HEK293T (cell line): ENCODE results near the gene TRABD2B.

Experiments
- CTCF ChIA-PET: fragments of 350-600 bp; formaldehyde crosslinking; extraction: SDS; loops from one replicate; lab custom pipeline; 2021; ENCODE audit warnings: antibody characterized with exemption, inconsistent platforms; lab: Yijun Ruan, JAX
- POLR2A ChIA-PET: fragments of 350-600 bp; formaldehyde crosslinking; extraction: SDS; loops from one replicate; lab custom pipeline; 2020; ENCODE audit warnings: antibody characterized with exemption, inconsistent platforms; lab: Yijun Ruan, JAX
- DNase-seq: peaks from one replicate; pipeline ENCODE4 v3.0.0; 2012; ENCODE audit warnings: mixed read lengths; ENCODE audit errors: extremely low spot score
- ARNT ChIP-seq: fragments of 450-650 bp; IDR thresholded peaks from 2 replicates; pipeline ENCODE4 v1.6.1; 2017; ENCODE audit warnings: mild to moderate bottlenecking
- BHLHE40 ChIP-seq: fragments of 450-650 bp; IDR thresholded peaks from 2 replicates; pipeline ENCODE4 v1.6.1; 2016; ENCODE audit warnings: mild to moderate bottlenecking, moderate library complexity, borderline replicate concordance
- CTBP1 ChIP-seq: fragments of 450-650 bp; IDR thresholded peaks from 2 replicates; pipeline ENCODE4 v1.6.1; 2016; ENCODE audit warnings: borderline replicate concordance
- ELF4 ChIP-seq: fragments of 450-650 bp; IDR thresholded peaks from 2 replicates; pipeline ENCODE4 v1.6.1; 2017; ENCODE audit warnings: antibody characterized with exemption
- FOXA1 ChIP-seq: fragments of 450-650 bp; IDR thresholded peaks from 2 replicates; pipeline ENCODE4 v1.6.1; 2016; ENCODE audit warnings: mild to moderate bottlenecking
- FOXK2 ChIP-seq: fragments of 450-650 bp; IDR thresholded peaks from 2 replicates; pipeline ENCODE4 v1.6.1; 2016; ENCODE audit warnings: mild to moderate bottlenecking
- FOXM1 ChIP-seq: fragments of 450-650 bp; IDR thresholded peaks from 2 replicates; pipeline ENCODE4 v1.6.1; 2017; ENCODE audit warnings: mild to moderate bottlenecking, borderline replicate concordance
- HDGF ChIP-seq: fragments of 450-650 bp; IDR thresholded peaks from 2 replicates; pipeline ENCODE4 v1.6.1; 2017; ENCODE audit warnings: antibody characterized with exemption, borderline replicate concordance
- L3MBTL2 ChIP-seq: fragments of 450-650 bp; conservative IDR thresholded peaks from 2 replicates; pipeline ENCODE4 v1.6.1; 2016; ENCODE audit warnings: mild to moderate bottlenecking
- LEF1 ChIP-seq: fragments of 450-650 bp; IDR thresholded peaks from 2 replicates; pipeline ENCODE4 v1.6.1; 2017; ENCODE audit warnings: mild to moderate bottlenecking, borderline replicate concordance
- NFRKB ChIP-seq: fragments of 450-650 bp; IDR thresholded peaks from 2 replicates; pipeline ENCODE4 v1.6.1; 2016; ENCODE audit warnings: mild to moderate bottlenecking, moderate library complexity
- SP1 ChIP-seq: fragments of 450-650 bp; IDR thresholded peaks from 2 replicates; pipeline ENCODE4 v1.6.1; 2017
- SUZ12 ChIP-seq: fragments of 450-650 bp; IDR thresholded peaks from 2 replicates; pipeline ENCODE4 v1.6.1; 2016; ENCODE audit warnings: mild to moderate bottlenecking
- TARDBP ChIP-seq: fragments of 450-650 bp; IDR thresholded peaks from 2 replicates; pipeline ENCODE4 v1.6.1; 2016
- ZNF384 ChIP-seq: fragments of 450-650 bp; IDR thresholded peaks from 2 replicates; pipeline ENCODE4 v1.6.1; 2016
- TF ChIP-seq, protein P1 (sequence below): fragments of 450-650 bp; IDR thresholded peaks from 2 replicates; pipeline ENCODE4 v1.6.1; 2016

Gene TRABD2B

DNA sequence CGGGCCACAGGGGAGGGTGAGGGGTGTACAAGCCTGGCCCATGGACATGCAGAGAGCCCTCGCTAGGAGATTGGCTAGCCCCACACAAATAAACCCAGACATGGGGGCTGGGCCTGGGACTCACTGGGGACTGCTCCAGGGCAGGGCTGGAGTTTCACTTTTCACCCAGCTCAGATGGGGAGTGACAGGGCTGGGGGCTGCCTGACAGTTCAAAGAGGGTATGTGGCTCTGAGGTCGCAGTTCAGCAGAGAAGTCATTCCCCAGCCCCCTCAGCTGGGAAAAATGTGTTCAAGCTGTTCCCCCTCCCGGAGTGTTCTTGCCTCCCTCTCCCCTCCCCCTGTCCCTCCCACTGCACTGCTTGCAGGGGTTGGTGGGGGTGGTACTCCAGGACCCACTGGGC, 277.1 kb downstream of the TRABD2B start:
- CTCF ChIA-PET = interaction anchor here (0.8 to 1.0 kb wide), 3 partner anchors 9 to 288 kb away, joined by 3 read pairs; no protein-coding TSS in a partner anchor
- POLR2A ChIA-PET = interaction anchor here (1.2 kb wide), 1 partner anchor 283 kb away, joined by 3 read pairs; the partner anchor contains the start of gene FOXD2
- DNase-seq = no peak
- TF ChIP-seq TARDBP (no peak), ELF4 (no peak)

DNA sequence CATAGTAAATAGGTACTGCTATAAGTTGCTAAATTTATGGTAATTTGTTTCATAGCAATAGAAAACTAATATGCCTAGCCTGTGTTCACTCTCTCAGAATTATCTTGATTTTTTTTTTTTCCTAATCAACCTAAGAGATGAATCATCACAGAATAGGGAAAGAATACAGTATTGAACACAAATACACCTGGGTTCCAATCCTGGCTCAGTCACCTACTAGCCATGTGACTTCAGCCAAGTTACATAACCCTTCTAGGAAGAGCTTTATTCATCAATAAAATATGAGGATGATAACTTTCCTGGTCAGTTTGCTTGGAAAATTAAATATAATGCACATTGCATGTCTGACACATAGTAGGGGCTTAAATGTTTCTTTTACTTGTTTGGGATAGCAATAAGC, 279.8 kb downstream of the TRABD2B start:
- DNase-seq = no peak
- ChIA-PET CTCF (interaction anchor here (1.5 to 2.4 kb wide), 2 partner anchors 9 to 285 kb away, joined by 4 to 18 read pairs; no protein-coding TSS in a partner anchor), POLR2A (no interaction called here)
- TF ChIP-seq ELF4 (no peak), TARDBP (no peak)

DNA sequence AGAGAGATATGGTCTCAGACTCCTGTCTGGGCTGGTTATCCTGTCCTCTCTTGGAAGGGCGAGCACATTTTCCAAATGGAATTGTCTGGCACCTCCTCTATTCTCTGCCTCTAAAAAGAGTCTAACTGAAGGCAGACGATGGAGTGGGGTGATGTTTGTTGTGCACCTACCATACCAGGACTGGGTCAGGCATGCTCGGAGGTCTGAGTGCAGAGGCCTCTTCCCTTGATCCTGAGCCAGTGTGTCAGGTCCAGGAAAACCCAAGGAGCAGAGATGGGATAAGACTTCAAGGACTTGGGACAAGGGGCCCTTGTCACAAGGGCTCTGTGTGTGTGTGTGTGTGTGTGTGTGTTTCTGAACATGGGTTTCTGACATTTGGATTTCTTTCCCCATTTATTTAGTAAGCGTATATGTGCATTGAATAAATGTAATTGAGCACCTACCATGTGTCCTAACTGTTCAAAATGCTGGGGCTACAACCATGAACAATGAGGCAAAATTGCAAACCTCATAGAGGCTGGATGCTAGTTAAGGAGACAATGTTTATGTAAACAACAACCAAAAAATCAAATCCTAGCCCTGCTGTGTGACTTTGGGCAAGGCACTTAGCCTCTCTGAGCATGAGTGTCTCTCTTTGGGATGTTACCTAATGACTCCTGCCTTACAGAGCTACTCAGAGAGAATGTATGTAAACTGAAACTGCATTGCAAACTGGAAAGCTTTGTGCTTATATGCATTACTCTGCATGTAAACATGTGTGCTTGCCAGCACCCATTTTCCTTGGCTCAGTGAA, 283.0 kb downstream of the TRABD2B start:
- POLR2A ChIA-PET = no interaction called here
- no peak for DNase-seq
- CTCF ChIA-PET = interaction anchor here (1.9 kb wide), 2 partner anchors 12 to 277 kb away, joined by 5 to 13 read pairs; no protein-coding TSS in a partner anchor
- TF ChIP-seq NFRKB (no peak), FOXM1 (no peak), TARDBP (no peak), ELF4 (no peak), CTBP1 (no peak), ARNT (no peak), HDGF (no peak), LEF1 (no peak), L3MBTL2 (no peak), ZNF384 (no peak), FOXK2 (no peak), SP1 (no peak), FOXA1 (no peak), BHLHE40 (no peak), SUZ12 (no peak)
- TF ChIP-seq, protein P1, sequence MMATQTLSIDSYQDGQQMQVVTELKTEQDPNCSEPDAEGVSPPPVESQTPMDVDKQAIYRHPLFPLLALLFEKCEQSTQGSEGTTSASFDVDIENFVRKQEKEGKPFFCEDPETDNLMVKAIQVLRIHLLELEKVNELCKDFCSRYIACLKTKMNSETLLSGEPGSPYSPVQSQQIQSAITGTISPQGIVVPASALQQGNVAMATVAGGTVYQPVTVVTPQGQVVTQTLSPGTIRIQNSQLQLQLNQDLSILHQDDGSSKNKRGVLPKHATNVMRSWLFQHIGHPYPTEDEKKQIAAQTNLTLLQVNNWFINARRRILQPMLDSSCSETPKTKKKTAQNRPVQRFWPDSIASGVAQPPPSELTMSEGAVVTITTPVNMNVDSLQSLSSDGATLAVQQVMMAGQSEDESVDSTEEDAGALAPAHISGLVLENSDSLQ = no peak

DNA sequence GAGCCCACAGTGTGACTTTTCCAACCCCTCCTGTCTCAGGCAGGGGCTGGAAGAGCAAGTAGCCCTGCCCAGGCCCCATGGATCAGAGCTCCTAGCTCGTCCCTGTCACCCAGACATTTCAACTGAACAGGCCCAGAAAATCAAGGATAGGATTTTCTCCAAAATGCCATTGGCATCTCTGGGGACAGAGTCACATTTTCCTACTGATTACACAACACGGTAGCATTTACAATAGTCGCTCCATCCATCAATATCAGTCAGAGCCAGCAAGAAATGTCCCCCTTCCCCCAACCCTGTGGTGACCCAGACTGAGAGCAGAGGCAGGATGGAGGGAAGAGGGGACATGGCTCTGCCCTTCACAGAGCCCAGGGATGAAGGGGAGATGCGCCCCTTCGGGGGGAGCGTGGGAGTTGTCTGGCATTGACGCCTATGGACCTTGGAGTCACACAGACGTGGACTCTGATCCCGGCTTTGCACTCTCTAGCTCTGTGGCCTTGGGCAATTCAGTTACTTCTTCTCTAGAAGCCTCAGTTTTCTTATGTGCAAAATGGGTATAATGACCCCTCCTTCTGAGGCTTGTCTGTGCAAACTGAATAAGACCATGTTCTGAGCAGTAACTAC, 283.7 kb downstream of the TRABD2B start:
- no peak for TF ChIP-seq FOXK2
- TF ChIP-seq HDGF = no peak
- TF ChIP-seq, protein P1 = no peak
- no peak for TF ChIP-seq ELF4
- no peak for TF ChIP-seq NFRKB
- TF ChIP-seq ZNF384 = no peak
- TF ChIP-seq LEF1 = no peak
- TF ChIP-seq BHLHE40 = no peak
- TF ChIP-seq FOXA1 = no peak
- no peak for TF ChIP-seq CTBP1
- TF ChIP-seq FOXM1 = no peak
- TF ChIP-seq TARDBP = no peak
- TF ChIP-seq SP1 = no peak
- TF ChIP-seq SUZ12 = no peak
- no peak for TF ChIP-seq L3MBTL2
- ChIA-PET POLR2A (no interaction called here), CTCF (no interaction called here)
- no peak for DNase-seq

DNA sequence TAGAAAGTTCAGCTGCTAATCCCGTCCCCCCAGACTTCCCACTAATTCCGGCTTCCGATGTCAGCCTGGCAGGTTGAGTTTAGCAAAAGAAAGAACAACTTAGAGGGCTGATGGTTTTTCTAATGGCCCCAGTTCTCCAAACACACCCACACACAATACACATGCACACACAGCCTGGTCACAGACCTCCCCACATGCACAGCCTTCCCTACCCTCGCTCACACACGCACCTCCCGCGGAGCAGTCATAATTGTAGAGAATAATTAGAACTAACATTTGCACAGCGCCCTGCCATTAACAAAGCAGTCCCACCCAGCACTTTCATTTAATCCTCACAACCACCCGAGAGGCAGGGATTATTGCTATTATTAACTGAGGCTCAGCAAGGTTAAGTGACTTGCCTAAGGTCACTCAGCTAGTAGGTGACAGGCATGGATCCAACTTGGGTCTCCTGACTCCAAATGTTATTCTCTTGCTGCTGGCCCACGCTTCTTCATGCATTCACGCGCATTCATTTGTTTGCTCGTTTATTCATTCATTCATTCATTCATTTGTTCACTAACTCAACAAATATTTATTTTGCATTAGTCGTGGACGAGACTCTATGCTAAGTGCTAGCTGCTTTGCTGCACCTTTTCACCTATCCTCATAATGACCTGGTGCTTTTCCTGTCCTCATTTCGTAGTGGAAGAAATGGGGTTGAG, 284.4 kb downstream of the TRABD2B start:
- POLR2A ChIA-PET = interaction anchor here (3.0 kb wide), 1 partner anchor 276 kb away, joined by 18 read pairs; the partner anchor contains the start of gene FOXD2
- no peak for TF ChIP-seq ELF4
- TF ChIP-seq HDGF = no peak
- no peak for TF ChIP-seq ZNF384
- TF ChIP-seq FOXM1 = no peak
- TF ChIP-seq LEF1 = no peak
- CTCF ChIA-PET = interaction anchor here (4.6 kb wide), 1 partner anchor 276 kb away, joined by 41 read pairs; the partner anchor contains the start of gene FOXD2
- no peak for DNase-seq

DNA sequence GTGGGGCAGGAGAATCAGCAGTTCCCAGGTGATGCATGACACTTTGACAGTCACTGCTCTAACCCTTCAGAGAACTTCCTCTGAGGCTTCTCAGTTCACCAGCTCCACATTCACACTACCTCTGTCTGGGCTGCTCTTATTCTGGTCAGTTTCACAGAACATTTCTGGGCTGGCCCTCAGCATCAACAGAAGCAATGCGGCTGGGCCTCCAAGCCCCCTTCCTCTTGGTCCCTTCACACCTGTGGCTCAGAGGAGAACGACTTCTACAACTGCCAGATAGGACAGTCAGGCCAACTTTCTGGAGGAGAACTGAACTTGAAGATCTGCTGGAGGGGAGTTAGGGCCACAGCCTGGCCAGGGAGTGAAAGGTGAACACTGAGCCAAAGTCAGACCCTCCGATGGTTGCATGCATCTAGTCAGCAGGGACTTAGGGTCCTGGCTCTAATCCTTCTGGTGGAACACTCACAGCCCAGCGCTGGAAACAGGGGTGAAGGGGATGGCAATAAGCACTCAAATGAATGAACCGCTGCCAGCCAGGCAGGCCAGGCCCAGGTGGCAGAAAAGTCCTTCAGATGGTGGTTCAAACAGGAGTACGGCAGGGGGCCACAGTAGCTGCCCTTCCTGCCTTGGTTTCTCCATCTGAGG, 285.2 kb downstream of the TRABD2B start:
- no peak for DNase-seq
- ChIA-PET CTCF (interaction anchor here (0.7 to 4.6 kb wide), 3 partner anchors 202 to 351 kb away, joined by 3 to 41 read pairs (median 4); partner anchors contain the start of gene FOXD2), POLR2A (interaction anchor here (3.0 kb wide), 1 partner anchor 275 kb away, joined by 18 read pairs; the partner anchor contains the start of gene FOXD2)
- TF ChIP-seq NFRKB (no peak), FOXK2 (no peak), ELF4 (no peak), HDGF (no peak), L3MBTL2 (no peak), LEF1 (no peak), FOXA1 (no peak), TARDBP (no peak), ARNT (no peak), FOXM1 (no peak), ZNF384 (no peak), CTBP1 (no peak), SP1 (no peak)
- TF ChIP-seq, protein P1 = no peak
